Stimulated activated CD4-positive, alpha-beta T cell treated with anti-CD3 and anti-CD28 coated beads, Interleukin-15, amount 100 ng/mL, for 48 hours (primary cell): Measurements from ENCODE around the gene LAMB3.

Source experiments
- DNase-seq, 2 donors: peaks; one replicate each; pipeline ENCODE4 v3.0.0-alpha.2; 2020; ENCODE audit warnings: low read depth in 2 of 2

Gene LAMB3

DNA sequence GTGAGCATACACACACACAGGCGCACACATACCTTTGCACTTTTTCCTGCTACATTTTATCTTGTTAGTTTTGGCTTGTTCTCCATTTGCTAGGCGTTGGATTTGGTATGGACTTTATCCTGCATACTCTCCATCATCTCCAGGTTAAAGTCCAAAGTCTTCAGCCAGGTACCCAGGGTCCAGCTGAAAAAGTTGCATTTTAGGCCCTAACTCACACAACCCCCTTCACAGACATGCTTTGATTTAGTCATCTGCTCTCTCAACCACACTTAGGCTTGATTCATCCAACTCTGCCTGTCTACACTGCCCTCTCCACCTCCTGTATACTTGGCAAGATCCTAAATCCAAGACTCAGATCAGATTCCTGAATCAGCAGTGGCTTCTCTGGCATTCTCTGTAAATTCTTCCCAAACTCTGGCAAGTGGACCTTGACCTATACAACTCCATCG is 10.7 kb upstream of the LAMB3 start:
- no peak for DNase-seq

DNA sequence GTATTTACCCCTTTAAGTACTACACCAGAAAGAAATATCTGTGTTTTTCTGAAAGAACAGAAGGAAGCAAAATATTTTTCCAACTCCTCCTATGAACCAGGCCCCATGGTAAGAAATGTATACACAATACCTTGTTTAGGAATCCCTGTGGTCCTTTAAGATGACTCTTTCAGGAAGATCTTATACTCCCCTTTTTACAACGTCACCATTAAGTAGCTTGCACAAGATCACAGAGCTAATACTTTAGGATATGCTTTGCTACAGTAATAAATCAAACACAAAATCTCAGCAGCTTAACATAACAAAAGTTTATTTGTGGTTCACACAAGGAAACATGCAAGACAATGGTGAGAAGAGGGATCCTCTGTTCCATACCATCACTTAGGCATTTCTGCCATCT is 8.8 kb upstream of the LAMB3 start:
- DNase-seq = no peak

DNA sequence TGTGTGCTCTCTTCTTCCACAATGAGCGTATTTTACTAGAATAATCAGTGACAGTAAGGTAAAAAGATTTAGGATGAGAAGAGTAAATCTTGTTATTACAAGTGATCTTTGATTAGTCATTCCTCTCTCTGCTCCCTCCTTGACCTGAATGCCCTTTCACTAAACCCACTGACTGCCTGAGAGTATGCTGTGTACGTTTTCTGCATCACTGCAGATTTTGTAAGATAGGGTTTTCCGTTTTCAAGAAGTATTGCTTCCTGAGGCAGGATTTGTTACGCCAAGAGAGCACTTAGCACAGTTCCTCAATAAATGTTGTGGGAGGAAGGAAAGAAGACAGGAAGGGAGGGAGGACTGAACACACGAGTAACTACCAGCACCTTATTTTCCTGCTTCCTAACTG is 7.7 kb upstream of the LAMB3 start:
- DNase-seq = no peak

DNA sequence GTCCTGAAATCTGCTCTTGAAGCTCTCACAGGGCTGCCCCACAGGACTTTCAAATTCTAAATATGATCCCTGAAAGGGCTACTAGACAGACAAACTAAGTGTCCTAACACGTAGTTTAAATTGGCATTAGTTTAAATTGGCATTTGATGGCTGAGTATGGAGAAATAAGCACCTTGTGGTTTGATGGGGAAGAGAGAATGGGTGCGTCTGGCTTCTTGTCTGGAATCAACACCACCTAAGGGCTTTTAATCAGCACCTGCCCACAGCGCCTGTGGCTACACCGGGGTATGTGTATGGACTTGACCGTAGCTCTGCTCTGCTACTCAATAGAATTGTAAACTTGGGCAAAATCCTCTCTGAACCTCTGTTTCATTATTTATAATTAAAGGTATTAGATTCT is 5.7 kb upstream of the LAMB3 start:
- DNase-seq = no peak

DNA sequence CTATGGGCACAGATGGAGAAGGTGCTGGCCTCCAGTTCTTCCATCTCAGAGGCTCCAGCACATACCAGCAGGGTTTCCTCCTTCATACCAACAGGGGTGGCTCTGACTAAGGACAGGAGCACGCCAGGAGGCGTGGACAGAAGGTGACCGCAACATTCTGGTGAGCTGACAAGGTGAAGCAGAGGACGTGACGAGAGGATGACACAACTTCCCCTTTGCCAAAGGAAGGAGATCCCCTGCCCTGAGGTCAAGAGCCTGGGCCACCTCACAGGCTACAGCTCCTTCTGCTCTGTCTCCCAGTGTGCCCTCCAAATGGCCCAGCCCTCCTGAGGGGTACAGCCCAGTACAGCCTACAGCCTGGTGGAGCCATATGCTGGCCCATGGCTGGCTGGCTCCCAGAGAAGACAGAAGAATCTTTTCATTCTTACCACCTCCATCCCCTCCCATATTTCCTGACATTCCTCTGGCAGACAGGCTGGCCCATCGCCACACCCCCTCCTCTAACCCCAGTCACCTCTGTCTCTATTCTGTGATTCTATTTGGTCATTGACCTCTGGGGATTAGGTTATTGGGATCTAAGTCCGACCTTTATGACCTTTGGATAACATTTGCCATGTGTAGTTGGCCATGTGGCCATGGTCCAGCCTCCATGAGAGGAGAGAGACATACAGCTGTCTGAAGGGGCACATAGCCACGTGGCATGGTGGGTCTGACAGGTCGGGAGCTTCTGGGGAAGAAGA is 5.1 kb upstream of the LAMB3 start:
- DNase-seq = no peak

DNA sequence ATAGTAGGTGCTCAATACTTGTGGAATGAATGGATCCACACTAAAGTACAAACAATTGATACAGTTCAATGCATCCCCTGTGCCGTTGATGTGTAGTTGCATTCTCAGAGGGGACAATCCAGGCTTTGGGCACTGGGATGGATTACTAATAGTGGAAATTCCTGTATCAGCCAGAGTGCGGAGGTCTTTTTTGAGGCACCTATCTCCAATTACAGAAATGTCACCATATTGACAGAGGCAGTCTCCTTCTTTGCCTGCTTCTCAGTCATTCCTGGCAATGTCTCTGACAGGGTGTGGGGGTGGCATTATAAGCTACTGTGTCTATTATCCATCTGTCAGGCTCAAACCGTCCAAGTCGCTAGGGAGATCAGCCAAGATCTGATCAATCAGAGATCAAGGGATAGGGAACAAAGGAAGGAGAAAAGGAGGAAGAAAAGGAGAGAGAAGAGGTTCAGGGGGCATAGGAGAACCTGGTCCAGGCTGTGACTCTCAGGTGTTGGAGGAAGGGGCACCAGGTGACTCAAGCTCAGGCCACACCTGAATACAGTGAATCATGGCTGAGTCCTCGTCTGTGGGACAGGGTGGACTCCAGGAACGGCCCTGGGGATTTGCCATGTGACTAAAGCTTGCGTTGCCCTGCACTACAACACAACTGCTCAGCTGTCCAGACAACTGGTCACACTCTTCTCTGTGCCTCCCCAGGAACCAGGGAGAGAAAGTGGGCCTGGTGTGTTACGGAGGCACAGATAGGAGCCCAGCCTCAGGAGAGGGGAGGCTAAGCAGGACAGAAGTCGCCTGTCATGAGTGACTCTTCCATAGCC is 3.4 kb upstream of the LAMB3 start:
- no peak for DNase-seq

DNA sequence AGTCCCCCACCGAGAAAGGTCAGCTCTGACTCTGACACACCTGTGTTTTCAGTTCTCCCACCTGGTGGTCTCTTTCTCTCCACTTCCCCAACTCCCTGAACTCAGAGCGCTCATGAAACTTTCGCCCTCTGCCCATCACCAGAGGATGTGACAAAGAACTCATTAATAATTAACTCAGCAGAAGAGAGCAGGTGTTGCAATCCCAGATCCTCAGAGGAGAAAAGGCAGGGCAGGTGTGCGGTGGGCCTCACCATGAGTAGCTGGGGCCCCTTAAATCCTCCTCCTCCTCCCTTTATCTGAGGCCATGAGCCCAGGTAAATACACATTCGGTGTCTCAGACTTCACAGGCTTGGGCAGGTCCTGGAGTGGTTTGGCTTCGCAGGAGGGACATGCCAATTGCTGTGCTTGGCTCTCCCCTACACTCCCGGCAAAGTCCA is 1.7 kb upstream of the LAMB3 start:
- DNase-seq = no peak

DNA sequence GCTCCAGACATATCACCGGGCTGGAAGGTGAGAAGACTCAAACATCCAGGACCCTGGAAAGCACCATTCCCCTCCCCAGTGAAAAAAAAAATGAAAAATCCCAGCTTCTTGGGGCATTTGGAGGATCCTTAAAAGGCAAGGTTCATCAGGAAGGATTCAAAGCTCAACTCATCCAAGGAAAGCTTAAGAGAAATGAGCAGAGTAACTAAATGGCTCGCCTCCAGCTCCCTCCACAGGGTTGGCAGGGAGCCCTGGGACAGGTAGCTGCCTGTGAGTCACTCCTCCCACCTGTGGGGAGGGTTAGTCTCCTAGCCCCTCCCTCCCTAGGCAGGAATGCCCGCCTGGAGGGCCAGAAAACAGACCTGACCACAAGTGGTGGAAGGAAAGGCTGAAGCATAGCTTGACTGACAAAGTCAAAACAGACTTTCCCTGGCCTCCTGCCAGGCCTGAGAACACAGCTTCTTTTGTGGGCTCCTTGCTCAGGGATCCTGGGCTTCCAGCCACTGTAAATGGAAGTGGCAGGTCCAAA is 712 bp upstream of the LAMB3 start:
- peak; percentile 59 to 60 for DNase-seq

DNA sequence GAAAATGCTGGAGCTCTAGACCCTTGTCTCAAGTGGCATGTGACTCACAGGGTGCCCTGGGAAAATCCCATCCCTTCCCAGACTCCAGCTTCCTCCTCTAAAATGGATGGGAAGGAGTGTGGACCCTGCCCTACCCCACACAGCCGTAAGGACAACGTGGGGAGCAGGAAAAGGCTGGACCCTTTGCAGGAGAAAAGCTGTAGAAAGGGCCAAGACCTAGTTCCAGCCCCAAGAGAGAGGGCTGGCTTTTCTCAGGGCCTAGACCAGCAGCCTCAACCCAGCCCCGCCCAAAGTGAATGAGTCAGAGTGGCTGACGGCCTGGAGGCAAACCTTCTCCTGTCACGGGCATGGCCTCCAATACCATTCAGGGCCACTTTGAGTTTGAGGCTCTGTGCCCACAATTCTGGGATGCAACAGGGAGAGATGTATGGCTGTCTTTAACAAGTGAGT is 1.1 kb downstream of the LAMB3 start:
- peak; percentile 56 to 72 for DNase-seq

DNA sequence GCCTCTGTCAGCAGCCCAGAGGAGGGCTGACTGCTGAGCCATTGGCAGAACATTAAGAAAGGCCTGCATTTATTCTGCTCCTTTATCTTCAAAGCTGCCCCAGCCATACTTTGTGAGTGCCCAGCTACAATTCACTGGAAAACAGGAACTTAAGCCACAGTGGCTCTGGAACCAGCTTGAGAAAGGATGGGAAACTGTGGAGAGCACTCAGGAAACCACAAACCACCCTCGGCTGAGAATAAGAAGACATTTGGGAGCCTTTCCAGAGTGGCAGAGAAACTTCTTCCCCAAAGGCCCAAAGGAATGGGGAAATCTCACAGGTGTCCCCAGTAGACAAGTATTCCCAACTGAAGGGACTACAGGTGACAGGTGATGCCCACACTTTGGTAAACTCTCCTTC is 1.8 kb downstream of the LAMB3 start:
- DNase-seq = no peak

DNA sequence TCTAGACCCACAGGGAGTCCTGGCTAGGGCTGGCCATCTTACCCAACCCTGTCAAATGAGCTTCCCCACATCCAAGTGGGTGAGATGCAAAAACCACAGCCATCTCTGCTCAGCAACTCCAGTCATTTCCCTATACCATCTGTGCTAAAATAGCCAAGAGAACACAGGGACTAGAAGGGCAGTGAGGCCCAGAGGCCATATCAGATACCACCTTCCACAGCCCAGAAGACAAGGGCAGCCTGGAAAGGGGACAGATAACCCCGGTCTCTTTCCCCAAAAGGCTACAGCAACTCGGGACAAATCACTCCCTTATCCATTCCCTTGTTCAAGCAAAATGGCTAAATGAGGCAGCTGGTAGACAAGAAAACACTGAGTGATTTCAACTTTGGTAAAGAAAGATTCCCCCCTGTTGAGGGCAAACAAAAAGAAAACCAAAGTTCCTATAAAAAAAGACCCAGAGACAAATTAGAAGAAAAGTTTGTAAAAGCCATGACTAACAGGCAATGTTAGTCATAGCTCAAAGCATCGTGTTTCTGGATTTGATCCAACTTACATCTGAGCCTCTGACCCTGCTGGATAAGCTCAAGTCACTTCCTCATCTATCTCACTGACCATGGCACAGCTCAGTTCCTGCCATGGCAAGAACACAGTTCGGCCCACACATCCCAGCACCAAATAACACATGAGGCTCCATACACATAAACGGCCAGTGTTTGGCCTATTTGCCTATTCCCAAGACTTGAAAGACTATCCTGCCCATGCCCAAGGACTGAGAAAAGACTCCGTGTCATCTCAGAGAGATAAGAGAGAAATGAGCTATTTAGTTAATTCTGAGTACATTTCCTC is 3.1 kb downstream of the LAMB3 start:
- no peak for DNase-seq

DNA sequence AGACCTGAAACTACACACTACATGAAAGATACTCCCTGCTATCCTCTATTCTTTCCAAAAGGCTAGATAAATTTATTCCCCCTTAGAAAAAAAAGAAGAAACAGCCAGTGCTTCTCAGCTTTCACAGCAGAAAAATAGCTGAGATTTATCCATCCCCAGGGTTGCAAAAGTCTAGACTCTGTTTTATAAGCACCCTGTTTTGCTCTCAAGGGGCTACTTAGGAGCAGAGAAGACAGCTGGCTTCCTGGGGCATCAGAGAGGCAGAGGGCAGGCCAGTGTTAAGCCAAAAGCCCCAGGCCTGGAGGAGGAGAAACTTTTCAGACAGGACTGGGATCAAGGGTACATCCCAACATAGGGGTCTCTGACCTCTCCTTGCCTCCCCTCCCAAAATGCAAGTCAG is 3.9 kb downstream of the LAMB3 start:
- DNase-seq = no peak

DNA sequence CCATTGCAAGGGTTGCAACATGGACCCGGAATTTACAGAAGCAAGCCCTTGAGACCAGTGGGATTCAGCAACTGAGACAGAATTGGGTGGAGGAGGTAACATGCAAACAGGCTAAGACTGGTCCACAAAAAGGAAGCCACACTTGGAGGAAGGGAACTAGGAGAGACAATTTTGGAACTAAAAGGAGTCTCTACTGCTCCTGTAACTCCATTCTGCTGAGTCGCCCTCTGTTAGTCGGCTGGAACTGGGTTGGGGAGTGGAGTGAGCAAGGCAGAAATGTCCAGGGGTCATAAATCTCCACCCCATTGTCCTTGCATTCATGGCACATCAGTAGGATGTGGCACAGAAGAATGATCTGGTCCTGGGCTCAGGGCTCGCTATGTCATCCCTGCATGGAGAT is 5.1 kb downstream of the LAMB3 start:
- DNase-seq = no peak

DNA sequence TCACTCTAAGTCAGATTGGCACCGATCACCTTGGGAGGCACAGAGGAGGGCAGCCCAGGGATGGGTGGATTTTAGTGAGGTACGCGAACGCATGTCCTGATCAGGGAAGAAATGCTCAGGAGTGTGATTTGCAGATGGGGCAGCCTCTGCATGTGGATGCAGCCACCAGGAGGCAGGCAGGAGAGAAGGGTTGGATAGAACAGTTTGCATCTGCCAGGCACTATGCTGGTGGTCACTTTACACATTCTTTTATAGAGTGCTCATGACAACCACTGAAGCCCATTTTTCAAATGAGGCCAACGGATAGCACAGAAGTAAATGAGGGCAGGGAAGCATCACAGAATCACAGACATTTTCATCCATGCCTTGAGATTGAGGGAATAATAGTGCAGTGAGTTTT is 5.7 kb downstream of the LAMB3 start:
- no peak for DNase-seq

DNA sequence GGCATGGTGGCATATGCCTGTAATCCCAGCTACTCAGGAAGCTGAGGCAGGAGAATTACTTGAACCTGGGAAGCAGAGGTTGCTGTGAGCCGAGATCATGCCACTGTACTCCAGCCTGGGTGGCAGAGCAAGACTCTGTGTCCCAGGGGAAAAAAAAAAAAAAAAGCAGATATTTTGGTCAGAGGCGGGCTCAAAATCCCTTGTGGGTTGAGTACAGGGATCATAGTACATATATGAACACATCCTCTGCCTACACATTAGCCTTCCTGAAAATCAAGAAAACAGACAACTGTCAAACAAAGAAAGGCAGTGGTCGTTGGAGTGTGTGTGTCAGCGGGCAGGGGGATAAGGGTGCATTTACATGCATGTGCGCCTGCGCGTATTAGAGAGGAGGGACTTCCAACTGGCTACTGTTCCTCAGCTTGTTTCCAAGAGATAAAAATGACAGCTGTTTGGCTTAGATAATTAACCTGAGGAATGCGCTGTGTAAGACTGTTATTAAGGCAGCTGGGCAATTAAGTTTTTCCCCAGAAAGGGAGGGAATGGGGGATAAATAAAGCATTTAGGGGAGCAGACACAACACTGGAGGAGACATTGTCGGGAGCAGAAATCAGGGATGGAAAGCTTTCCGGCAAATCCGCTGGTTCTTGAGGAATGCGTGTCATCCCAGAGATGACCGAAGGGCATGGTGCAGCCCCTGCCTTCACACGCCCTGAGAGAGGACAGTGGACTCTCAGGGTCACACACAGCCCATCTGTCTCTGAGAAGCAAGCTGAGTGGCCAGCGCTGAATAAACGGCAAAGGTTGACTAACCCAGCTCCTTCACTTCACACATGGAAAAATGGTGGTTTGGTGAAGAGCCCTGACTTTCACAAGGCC is 6.4 kb downstream of the LAMB3 start:
- DNase-seq = no peak

DNA sequence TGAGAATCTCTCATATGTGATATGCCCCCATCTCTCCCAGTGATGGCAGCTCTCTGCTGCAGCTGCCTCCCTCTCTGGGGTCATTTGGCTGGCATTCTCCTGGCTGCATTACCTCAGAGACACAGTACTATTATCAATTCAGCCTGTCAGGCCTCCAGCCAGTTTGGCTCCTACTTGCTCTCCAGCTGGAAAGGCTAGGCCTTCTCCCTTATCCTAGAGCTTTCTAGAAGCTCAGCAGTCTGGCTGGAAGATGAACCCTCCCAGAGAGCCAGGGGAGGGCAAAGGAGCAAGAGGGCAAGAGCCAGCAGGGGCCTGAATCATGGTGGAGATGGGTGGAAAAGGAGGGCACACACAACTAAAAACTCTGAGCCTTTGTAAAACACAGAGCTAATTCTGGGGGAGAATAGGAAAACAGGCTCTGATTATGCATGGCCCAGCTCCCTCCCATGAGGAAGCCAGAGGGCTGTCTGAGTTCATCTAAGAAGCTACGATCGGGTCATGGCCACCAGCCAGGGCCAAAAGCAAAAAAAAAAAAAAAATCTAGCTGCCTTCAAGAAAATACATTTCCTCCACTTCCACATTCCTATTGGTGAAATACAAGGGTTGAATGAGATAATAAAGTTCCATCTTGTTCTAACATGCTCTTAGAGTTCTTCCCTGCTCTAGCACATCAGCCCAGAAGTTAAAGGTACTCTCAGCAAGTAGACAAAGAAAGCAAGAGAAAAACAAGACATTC is 8.8 kb downstream of the LAMB3 start:
- no peak for DNase-seq

DNA sequence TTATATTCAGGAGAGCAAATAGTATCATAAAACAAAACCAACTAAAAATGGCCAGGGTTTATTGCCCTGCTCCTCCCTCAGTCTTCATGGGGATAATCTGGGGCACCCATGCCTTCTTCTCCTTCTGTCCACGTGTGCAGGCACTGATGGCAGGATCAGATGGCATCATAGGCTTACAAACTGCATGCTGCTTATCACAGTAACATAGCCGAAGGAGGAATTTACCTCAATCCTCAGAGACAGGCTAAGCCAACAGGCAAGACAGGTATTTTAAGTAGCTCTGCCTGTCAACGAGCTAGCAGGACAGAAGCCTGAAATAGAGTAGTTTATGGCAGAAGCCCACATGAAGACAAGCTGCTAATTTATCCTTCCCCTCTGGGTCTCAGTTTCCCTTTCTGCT is 9.4 kb downstream of the LAMB3 start:
- no peak for DNase-seq

DNA sequence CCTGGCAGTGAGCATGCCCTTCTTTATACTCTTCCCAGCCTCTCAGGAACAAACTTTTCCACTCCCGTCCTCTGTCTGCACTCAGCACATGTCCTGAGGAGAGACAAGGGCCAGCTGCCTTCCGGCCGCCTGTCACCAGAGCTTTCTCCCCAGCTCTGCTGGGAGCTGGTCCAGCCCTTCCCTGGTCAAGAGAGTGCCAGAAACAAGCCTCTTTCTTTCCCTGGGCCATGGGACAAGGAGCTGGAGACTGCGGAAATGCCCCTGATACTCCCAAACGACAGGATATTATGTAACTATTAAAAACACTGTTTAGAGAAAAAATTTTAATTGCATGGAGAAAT is 10.4 kb downstream of the LAMB3 start:
- DNase-seq = no peak

DNA sequence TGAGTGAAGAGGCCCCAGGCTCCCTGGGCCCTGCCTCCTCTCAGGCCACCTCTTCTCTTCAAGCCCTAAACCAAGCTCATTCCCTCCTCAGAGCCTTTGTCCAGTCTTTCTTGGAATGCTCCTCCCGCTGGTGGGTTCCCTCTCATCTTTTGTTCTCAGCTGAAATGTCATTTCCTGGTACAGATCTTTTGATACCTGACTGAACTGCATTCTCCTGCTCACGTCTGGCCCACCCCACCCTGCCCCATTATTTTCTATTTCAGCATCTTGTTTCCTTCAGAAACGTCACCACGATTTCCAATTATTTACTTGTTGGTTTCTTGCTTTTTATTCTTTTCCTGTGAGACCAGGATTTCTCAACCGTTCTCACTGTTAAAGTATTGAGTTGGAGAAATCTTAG is 16.4 kb downstream of the LAMB3 start:
- no peak for DNase-seq

DNA sequence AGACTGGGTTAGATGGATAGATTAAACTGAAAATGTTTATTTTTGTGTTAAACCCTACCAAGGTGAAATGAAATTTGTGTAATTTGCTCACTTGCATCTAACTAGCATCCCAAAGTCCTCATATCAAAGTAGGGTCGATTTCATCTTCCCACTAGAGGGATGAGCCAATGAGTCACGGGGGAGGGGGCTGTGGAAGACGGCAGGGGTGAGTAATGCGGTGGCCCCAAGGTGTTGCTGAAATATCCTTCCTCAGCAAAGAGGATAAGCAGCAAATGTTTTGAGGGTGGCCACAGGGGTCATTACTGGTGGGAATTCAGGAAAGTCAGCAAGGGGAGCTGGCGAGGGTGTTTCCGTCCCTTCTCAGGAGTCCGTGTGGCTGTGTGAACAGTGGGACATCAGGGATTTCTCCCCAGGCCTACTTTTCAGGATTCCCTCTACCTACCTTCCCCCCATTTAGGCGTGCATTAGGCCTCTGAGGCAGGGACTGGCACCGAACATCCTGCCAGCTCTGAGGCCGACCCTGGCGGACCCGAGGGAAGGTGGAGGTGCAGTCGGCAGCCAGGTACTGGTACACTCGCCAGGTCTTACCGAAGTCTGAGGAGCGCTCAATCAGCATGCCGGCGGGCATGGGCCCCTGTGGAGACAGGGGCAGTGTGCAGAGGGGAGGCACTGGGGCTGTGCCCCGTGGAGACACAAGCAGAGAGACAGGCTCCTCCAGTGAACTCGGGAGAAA is 18.1 kb downstream of the LAMB3 start:
- no peak for DNase-seq
